ENCODE measurements around the gene RGS11. TPM values are rescaled to one million over a fixed set of nuclear protein-coding genes. Genes with fewer than 3 reads are reported as not detected.

RGS11 gene
- total and polyA plus RNA-seq, 4 donors: 0.51 to 1.6 (median 0.77) TPM; not detected in 1

- 95% methylated on average over 32 of the region's 32 CpGs for WGBS
- peaks cover 0 to 45% (median 7%) of the 10 kb centered on the region in 4 donors for H3K36me3 ChIP-seq (ENCODE audit: control insufficient read depth in 4 of 4, insufficient read depth in 3 of 4, low read depth in 1 of 4, low read length in 3 of 4)
- no peak overlapping the region for H3K27ac ChIP-seq (ENCODE audit: low read depth in 1 of 2, low read length in 2 of 2)
- no peaks in the 10 kb centered on the region for H3K9me3 ChIP-seq (ENCODE audit: control insufficient read depth in 4 of 4, low read length in 3 of 4)
- no peak overlapping the region for H3K4me3 ChIP-seq (ENCODE audit: low read depth in 1 of 3, low read length in 3 of 3)
- TF ChIP-seq, protein P1, sequence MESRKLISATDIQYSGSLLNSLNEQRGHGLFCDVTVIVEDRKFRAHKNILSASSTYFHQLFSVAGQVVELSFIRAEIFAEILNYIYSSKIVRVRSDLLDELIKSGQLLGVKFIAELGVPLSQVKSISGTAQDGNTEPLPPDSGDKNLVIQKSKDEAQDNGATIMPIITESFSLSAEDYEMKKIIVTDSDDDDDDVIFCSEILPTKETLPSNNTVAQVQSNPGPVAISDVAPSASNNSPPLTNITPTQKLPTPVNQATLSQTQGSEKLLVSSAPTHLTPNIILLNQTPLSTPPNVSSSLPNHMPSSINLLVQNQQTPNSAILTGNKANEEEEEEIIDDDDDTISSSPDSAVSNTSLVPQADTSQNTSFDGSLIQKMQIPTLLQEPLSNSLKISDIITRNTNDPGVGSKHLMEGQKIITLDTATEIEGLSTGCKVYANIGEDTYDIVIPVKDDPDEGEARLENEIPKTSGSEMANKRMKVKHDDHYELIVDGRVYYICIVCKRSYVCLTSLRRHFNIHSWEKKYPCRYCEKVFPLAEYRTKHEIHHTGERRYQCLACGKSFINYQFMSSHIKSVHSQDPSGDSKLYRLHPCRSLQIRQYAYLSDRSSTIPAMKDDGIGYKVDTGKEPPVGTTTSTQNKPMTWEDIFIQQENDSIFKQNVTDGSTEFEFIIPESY (IDR thresholded peaks at IDR 0.05): no peak
- no peak for TF ChIP-seq GABPA (IDR thresholded peaks at IDR 0.05 in 1 of 2, conservative IDR thresholded peaks at IDR 0.05 in 1 of 2)
- TF ChIP-seq EGR1 (IDR thresholded peaks at IDR 0.05; ENCODE audit: low read depth in 2 of 2): no peak
- TF ChIP-seq TAF1 (conservative IDR thresholded peaks at IDR 0.05): no peak
- no peak for TF ChIP-seq FOXA1 (IDR thresholded peaks at IDR 0.05)
- TF ChIP-seq, protein P2, sequence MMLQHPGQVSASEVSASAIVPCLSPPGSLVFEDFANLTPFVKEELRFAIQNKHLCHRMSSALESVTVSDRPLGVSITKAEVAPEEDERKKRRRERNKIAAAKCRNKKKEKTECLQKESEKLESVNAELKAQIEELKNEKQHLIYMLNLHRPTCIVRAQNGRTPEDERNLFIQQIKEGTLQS (IDR thresholded peaks at IDR 0.05): no peak
- no peak for TF ChIP-seq RAD21 (IDR thresholded peaks at IDR 0.05)
- TF ChIP-seq, protein P3, sequence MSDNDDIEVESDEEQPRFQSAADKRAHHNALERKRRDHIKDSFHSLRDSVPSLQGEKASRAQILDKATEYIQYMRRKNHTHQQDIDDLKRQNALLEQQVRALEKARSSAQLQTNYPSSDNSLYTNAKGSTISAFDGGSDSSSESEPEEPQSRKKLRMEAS (IDR thresholded peaks at IDR 0.05): no peak
- no peak for TF ChIP-seq SP1 (IDR thresholded peaks at IDR 0.05)
- no peak for TF ChIP-seq REST (IDR thresholded peaks at IDR 0.05)
- TF ChIP-seq NR2F2 (IDR thresholded peaks at IDR 0.05): no peak
- TF ChIP-seq CTCF (IDR thresholded peaks at IDR 0.05; ENCODE audit: low read depth, low read length, missing input control): no peak
- no peak for TF ChIP-seq YY1 (IDR thresholded peaks at IDR 0.05)
- TF ChIP-seq RXRA (IDR thresholded peaks at IDR 0.05): no peak
- TF ChIP-seq HNF4A (conservative IDR thresholded peaks at IDR 0.05): no peak
- no peak for TF ChIP-seq HNF4G (IDR thresholded peaks at IDR 0.05)
- no peak for TF ChIP-seq FOXA2 (IDR thresholded peaks at IDR 0.05)
- TF ChIP-seq JUND (IDR thresholded peaks at IDR 0.05): no peak
- H3K27me3 ChIP-seq (ENCODE audit: control insufficient read depth in 4 of 4, insufficient read depth in 4 of 4, low read length in 3 of 4): no peaks in the 10 kb centered on the region
- no peaks in the 10 kb centered on the region for H3K4me1 ChIP-seq (ENCODE audit: control insufficient read depth in 4 of 4, insufficient read depth in 4 of 4, low read length in 3 of 4)
- no peak for DNase-seq (ENCODE audit: low spot score)
- H3K9ac ChIP-seq (ENCODE audit: low read depth in 1 of 2, low read length in 2 of 2): no peak overlapping the region
Observed at GRCh38 chr16:293043-293775, 17.5 kb upstream of the RGS11 start.

Measured in liver (tissue), 9 donors.